ENCODE data around the gene TRIM2. TPM values are rescaled to one million over a fixed set of nuclear protein-coding genes. Genes with fewer than 3 reads are reported as not detected.

Gene TRIM2
- total RNA-seq, 1 donor: 39.8 TPM

DNA sequence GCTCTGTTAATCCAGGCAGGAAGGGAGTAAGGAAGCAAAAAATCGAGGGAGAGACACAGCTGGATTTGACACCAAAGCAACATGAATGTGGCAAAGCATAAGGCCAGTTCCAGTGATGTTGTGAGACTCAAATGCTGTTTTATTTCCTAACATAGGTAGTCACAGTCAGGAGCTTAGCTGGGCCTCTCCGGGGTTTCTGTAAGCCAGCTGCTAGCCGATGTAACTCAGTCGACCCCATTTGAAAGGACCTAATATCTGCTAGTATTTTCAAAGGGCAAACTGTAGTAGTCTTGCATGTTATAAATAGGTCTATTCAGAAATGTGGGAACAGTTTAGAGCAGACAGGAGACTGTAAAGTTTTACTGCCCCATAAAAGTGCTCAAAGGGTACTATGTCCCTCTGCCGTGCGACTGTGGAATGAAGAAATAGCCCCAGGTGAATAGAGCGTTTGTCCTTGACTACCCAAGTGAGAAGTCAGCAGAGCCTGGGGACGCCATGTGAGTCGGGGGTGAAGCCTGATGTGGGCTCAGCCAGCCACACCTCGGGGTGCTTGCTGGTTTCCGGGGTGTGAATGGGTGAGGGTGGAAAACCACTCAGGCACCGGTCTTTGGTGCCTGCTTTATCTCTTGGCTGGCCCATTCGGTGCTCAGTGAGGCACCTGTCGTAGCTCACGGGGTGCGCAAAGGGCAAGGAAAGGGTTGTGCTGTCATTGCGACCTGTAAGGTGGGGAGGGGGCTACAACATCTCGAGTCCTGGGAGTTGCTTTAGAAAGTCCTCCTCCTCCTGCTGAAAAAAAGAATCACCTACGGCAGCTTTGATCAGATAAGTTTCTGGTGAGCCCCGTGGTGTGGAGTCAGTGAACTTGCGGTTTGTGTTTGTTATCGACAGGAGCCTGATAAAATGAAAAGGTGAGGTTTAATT, 745 bp downstream of the TRIM2 start:
- Histone ChIP-seq H4K20me1 (ENCODE audit: insufficient read depth, low read length) (no peaks in the 10 kb centered on the region), H3K27me3 (ENCODE audit: insufficient read depth, low read length) (peaks cover 3% of the 10 kb centered on the region), H3K4me2 (ENCODE audit: insufficient read depth, low read length) (peak overlapping the region; percentile 71), H3K4me3 (ENCODE audit: insufficient read depth, low read length) (peak overlapping the region; percentile 50), H3K36me3 (ENCODE audit: insufficient read depth, low read length) (no peaks in the 10 kb centered on the region), H3K79me2 (ENCODE audit: insufficient read depth, low read length) (no peaks in the 10 kb centered on the region), H3K27ac (ENCODE audit: low read depth, low read length) (no peak overlapping the region), H2AFZ (ENCODE audit: low read length) (peak overlapping the region; percentile 69), H3K9me3 (ENCODE audit: low read depth, low read length) (no peaks in the 10 kb centered on the region), H3K4me1 (ENCODE audit: insufficient read depth, low read length) (peaks cover 4% of the 10 kb centered on the region)
- no peak for DNase-seq (ENCODE audit: insufficient read length, low spot score, missing footprints)
- TF ChIP-seq, protein P1, sequence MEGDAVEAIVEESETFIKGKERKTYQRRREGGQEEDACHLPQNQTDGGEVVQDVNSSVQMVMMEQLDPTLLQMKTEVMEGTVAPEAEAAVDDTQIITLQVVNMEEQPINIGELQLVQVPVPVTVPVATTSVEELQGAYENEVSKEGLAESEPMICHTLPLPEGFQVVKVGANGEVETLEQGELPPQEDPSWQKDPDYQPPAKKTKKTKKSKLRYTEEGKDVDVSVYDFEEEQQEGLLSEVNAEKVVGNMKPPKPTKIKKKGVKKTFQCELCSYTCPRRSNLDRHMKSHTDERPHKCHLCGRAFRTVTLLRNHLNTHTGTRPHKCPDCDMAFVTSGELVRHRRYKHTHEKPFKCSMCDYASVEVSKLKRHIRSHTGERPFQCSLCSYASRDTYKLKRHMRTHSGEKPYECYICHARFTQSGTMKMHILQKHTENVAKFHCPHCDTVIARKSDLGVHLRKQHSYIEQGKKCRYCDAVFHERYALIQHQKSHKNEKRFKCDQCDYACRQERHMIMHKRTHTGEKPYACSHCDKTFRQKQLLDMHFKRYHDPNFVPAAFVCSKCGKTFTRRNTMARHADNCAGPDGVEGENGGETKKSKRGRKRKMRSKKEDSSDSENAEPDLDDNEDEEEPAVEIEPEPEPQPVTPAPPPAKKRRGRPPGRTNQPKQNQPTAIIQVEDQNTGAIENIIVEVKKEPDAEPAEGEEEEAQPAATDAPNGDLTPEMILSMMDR (IDR thresholded peaks at IDR 0.05; ENCODE audit: extremely low read depth, low read depth, low read length): no peak

- DNase-seq (ENCODE audit: insufficient read length, low spot score, missing footprints): no peak
- no peak overlapping the region for H3K4me2 ChIP-seq (ENCODE audit: insufficient read depth, low read length)
- no peaks in the 10 kb centered on the region for H3K79me2 ChIP-seq (ENCODE audit: insufficient read depth, low read length)
- H3K36me3 ChIP-seq (ENCODE audit: insufficient read depth, low read length): no peaks in the 10 kb centered on the region
- H2AFZ ChIP-seq (ENCODE audit: low read length): no peak overlapping the region
- no peaks in the 10 kb centered on the region for H4K20me1 ChIP-seq (ENCODE audit: insufficient read depth, low read length)
- peaks cover 3% of the 10 kb centered on the region for H3K27me3 ChIP-seq (ENCODE audit: insufficient read depth, low read length)
- H3K4me3 ChIP-seq (ENCODE audit: insufficient read depth, low read length): no peak overlapping the region
- TF ChIP-seq, protein P1 (IDR thresholded peaks at IDR 0.05; ENCODE audit: extremely low read depth, low read depth, low read length): no peak
- no peaks in the 10 kb centered on the region for H3K9me3 ChIP-seq (ENCODE audit: low read depth, low read length)
- no peak overlapping the region for H3K27ac ChIP-seq (ENCODE audit: low read depth, low read length)
- H3K4me1 ChIP-seq (ENCODE audit: insufficient read depth, low read length): peaks cover 4% of the 10 kb centered on the region
These were observed 1.5 kb downstream of the TRIM2 start for GRCh38 chr4:153205757-153206156.

- TF ChIP-seq, protein P1 (IDR thresholded peaks at IDR 0.05; ENCODE audit: extremely low read depth, low read depth, low read length): no peak
- H3K4me3 ChIP-seq (ENCODE audit: insufficient read depth, low read length): no peak overlapping the region
- H3K4me2 ChIP-seq (ENCODE audit: insufficient read depth, low read length): no peak overlapping the region
- no peak for DNase-seq (ENCODE audit: insufficient read length, low spot score, missing footprints)
- peaks cover 4% of the 10 kb centered on the region for H3K4me1 ChIP-seq (ENCODE audit: insufficient read depth, low read length)
- H2AFZ ChIP-seq (ENCODE audit: low read length): no peak overlapping the region
- peaks cover 6% of the 10 kb centered on the region for H3K27me3 ChIP-seq (ENCODE audit: insufficient read depth, low read length)
- no peak overlapping the region for H3K27ac ChIP-seq (ENCODE audit: low read depth, low read length)
- H3K9me3 ChIP-seq (ENCODE audit: low read depth, low read length): no peaks in the 10 kb centered on the region
- no peaks in the 10 kb centered on the region for H3K36me3 ChIP-seq (ENCODE audit: insufficient read depth, low read length)
- H3K79me2 ChIP-seq (ENCODE audit: insufficient read depth, low read length): no peaks in the 10 kb centered on the region
- no peaks in the 10 kb centered on the region for H4K20me1 ChIP-seq (ENCODE audit: insufficient read depth, low read length)
These were observed 2.3 kb downstream of the TRIM2 start for GRCh38 chr4:153206534-153206933.

GRCh38 chr4:153207027-153207426, 2.8 kb downstream of the TRIM2 start:
- no peak overlapping the region for H3K27ac ChIP-seq (ENCODE audit: low read depth, low read length)
- no peaks in the 10 kb centered on the region for H4K20me1 ChIP-seq (ENCODE audit: insufficient read depth, low read length)
- no peak overlapping the region for H2AFZ ChIP-seq (ENCODE audit: low read length)
- no peak overlapping the region for H3K4me3 ChIP-seq (ENCODE audit: insufficient read depth, low read length)
- peak; percentile 32 for DNase-seq (ENCODE audit: insufficient read length, low spot score, missing footprints)
- peaks cover 6% of the 10 kb centered on the region for H3K27me3 ChIP-seq (ENCODE audit: insufficient read depth, low read length)
- H3K9me3 ChIP-seq (ENCODE audit: low read depth, low read length): no peaks in the 10 kb centered on the region
- H3K79me2 ChIP-seq (ENCODE audit: insufficient read depth, low read length): no peaks in the 10 kb centered on the region
- H3K36me3 ChIP-seq (ENCODE audit: insufficient read depth, low read length): no peaks in the 10 kb centered on the region
- peaks cover 4% of the 10 kb centered on the region for H3K4me1 ChIP-seq (ENCODE audit: insufficient read depth, low read length)
- no peak overlapping the region for H3K4me2 ChIP-seq (ENCODE audit: insufficient read depth, low read length)
- TF ChIP-seq, protein P1 (IDR thresholded peaks at IDR 0.05; ENCODE audit: extremely low read depth, low read depth, low read length): no peak
